BLaER1 (cell line): Measurements from ENCODE around the gene PLPP4.

Experiments
- H3K27ac ChIP-seq: shearing (Covaris generic); formaldehyde crosslinking; 2 replicates; pipeline ENCODE4 v1.8.1; 2022
- H3K27me3 ChIP-seq: shearing (Covaris generic); formaldehyde crosslinking; 2 replicates; pipeline ENCODE4 v1.8.1; 2022
- H3K36me3 ChIP-seq: shearing (Covaris generic); formaldehyde crosslinking; 2 replicates; pipeline ENCODE4 v1.8.1; 2022
- H3K4me1 ChIP-seq: shearing (Covaris generic); formaldehyde crosslinking; 2 replicates; pipeline ENCODE4 v1.8.1; 2022
- H3K4me2 ChIP-seq: shearing (Covaris generic); formaldehyde crosslinking; 2 replicates; pipeline ENCODE4 v1.8.1; 2022
- H3K4me3 ChIP-seq: shearing (Covaris generic); formaldehyde crosslinking; 2 replicates; pipeline ENCODE4 v1.8.1; 2022
- H3K9ac ChIP-seq: shearing (Covaris generic); formaldehyde crosslinking; 2 replicates; pipeline ENCODE4 v1.8.1; 2022
- H3K9me3 ChIP-seq: shearing (Covaris generic); formaldehyde crosslinking; 2 replicates; pipeline ENCODE4 v1.8.1; 2022
- H4K20me1 ChIP-seq: shearing (Covaris generic); formaldehyde crosslinking; 2 replicates; pipeline ENCODE4 v1.8.1; 2022
- Cebpa-rat ChIP-seq: shearing (Covaris generic); IDR thresholded peaks from 2 replicates; pipeline ENCODE4 v1.8.1; 2022

Gene PLPP4

GRCh38 chr10:120562956-120563355, 105.9 kb downstream of the PLPP4 start:
- TF ChIP-seq Cebpa-rat = no peak
- no peak overlapping the region for H3K9ac ChIP-seq

GRCh38 chr10:120570418-120570817, 113.4 kb downstream of the PLPP4 start:
- Histone ChIP-seq H3K9me3 (no peaks in the 10 kb centered on the region), H3K27me3 (no peaks in the 10 kb centered on the region), H3K4me1 (no peaks in the 10 kb centered on the region), H3K9ac (no peak overlapping the region), H4K20me1 (no peaks in the 10 kb centered on the region), H3K4me2 (no peak overlapping the region), H3K4me3 (no peak overlapping the region), H3K36me3 (no peaks in the 10 kb centered on the region), H3K27ac (no peak overlapping the region)
- no peak for TF ChIP-seq Cebpa-rat

More at GRCh38 chr10:120562956-120563355, 105.9 kb downstream of the PLPP4 start:
- Histone ChIP-seq H3K36me3 (no peaks in the 10 kb centered on the region), H3K9me3 (no peaks in the 10 kb centered on the region), H3K27me3 (no peaks in the 10 kb centered on the region), H3K4me2 (no peak overlapping the region), H3K27ac (no peak overlapping the region), H3K4me3 (no peak overlapping the region), H3K4me1 (no peaks in the 10 kb centered on the region), H4K20me1 (no peaks in the 10 kb centered on the region)

DNA sequence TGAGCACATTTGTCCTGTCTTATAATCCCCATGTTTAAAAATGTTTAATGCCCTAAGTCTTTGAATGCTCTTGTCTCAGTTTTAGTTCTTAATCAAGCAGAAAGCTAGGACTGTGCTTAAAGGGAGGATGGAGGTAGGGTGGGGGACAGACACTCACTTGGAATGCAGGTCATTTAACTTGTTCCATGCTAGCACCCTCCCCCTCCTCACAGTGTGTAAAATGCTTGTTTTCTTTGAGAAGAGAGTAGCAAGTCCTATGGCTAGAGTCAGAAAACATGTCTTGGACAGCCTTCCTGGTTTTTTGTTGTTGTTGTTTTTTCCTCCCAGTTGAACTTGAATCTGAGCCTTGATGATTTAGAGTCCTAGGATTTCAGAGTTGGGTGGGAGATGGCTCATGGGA, 114.2 kb downstream of the PLPP4 start:
- H4K20me1 ChIP-seq = no peaks in the 10 kb centered on the region
- H3K4me3 ChIP-seq = no peak overlapping the region
- H3K36me3 ChIP-seq = no peaks in the 10 kb centered on the region
- H3K27me3 ChIP-seq = no peaks in the 10 kb centered on the region
- no peaks in the 10 kb centered on the region for H3K9me3 ChIP-seq
- no peak overlapping the region for H3K9ac ChIP-seq
- TF ChIP-seq Cebpa-rat = no peak
- H3K4me1 ChIP-seq = no peaks in the 10 kb centered on the region
- no peak overlapping the region for H3K27ac ChIP-seq
- H3K4me2 ChIP-seq = no peak overlapping the region

- Histone ChIP-seq H3K9me3 (no peaks in the 10 kb centered on the region), H3K4me3 (no peak overlapping the region), H3K4me1 (no peaks in the 10 kb centered on the region), H3K9ac (no peak overlapping the region), H3K27ac (no peak overlapping the region), H3K4me2 (no peak overlapping the region), H3K27me3 (no peaks in the 10 kb centered on the region), H4K20me1 (no peaks in the 10 kb centered on the region), H3K36me3 (no peaks in the 10 kb centered on the region)
- TF ChIP-seq Cebpa-rat = no peak
Measured at GRCh38 chr10:120572307-120572706, 115.3 kb downstream of the PLPP4 start.

DNA sequence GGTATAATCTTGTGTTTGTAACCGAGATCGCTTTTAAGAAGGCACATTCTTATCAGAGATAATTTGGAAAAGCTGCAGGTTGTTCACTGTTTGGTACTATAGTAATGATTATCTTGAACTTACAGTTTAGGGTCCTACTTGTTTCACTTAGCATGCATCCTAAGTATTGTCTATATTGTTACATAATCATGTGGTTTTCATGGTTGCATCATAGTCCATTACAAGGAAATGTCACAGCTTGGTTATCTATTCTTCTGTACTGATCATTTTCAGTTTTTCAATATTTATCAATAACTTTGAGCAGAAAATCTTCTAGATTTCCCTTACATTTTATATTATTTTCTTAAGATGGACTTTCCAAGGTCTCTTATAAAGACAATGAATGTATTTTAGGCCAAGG, 116.3 kb downstream of the PLPP4 start:
- Histone ChIP-seq H3K9ac (no peak overlapping the region), H3K27me3 (no peaks in the 10 kb centered on the region), H4K20me1 (no peaks in the 10 kb centered on the region), H3K27ac (no peak overlapping the region), H3K9me3 (no peaks in the 10 kb centered on the region), H3K4me2 (no peak overlapping the region), H3K4me3 (no peak overlapping the region), H3K4me1 (no peaks in the 10 kb centered on the region), H3K36me3 (no peaks in the 10 kb centered on the region)
- no peak for TF ChIP-seq Cebpa-rat

DNA sequence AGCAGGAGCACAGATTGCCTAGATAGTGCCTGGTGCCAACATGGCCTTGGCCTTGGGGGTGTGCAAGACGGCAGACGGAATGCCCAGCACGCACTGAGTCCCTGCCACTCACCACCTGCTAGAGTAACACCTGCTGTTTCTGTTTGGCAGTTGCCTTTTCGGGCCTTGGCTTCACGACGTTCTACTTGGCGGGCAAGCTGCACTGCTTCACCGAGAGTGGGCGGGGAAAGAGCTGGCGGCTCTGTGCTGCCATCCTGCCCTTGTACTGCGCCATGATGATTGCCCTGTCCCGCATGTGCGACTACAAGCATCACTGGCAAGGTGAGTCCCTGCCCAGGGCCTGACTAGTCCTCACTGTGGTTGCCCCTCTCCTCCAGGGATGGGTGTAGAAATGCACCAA, 118.0 kb downstream of the PLPP4 start:
- Histone ChIP-seq H4K20me1 (no peaks in the 10 kb centered on the region), H3K36me3 (no peaks in the 10 kb centered on the region), H3K27ac (no peak overlapping the region), H3K4me3 (no peak overlapping the region), H3K4me1 (no peaks in the 10 kb centered on the region), H3K9me3 (no peaks in the 10 kb centered on the region), H3K9ac (no peak overlapping the region), H3K27me3 (no peaks in the 10 kb centered on the region), H3K4me2 (no peak overlapping the region)
- no peak for TF ChIP-seq Cebpa-rat

GRCh38 chr10:120575411-120575810, 118.4 kb downstream of the PLPP4 start:
- Histone ChIP-seq H3K9me3 (no peaks in the 10 kb centered on the region), H4K20me1 (no peaks in the 10 kb centered on the region), H3K4me3 (no peak overlapping the region), H3K36me3 (no peaks in the 10 kb centered on the region), H3K4me2 (no peak overlapping the region), H3K27me3 (no peaks in the 10 kb centered on the region), H3K9ac (no peak overlapping the region), H3K27ac (no peak overlapping the region), H3K4me1 (no peaks in the 10 kb centered on the region)
- no peak for TF ChIP-seq Cebpa-rat

- H3K36me3 ChIP-seq = no peaks in the 10 kb centered on the region
- no peak overlapping the region for H3K9ac ChIP-seq
- no peak overlapping the region for H3K27ac ChIP-seq
- no peak overlapping the region for H3K4me2 ChIP-seq
- TF ChIP-seq Cebpa-rat = no peak
- H4K20me1 ChIP-seq = no peaks in the 10 kb centered on the region
- H3K4me1 ChIP-seq = peaks cover 4% of the 10 kb centered on the region; the same call in 1 of the 2 replicates
- no peaks in the 10 kb centered on the region for H3K27me3 ChIP-seq
- H3K9me3 ChIP-seq = no peaks in the 10 kb centered on the region
- H3K4me3 ChIP-seq = no peak overlapping the region
Measured at GRCh38 chr10:120578134-120578533, 121.1 kb downstream of the PLPP4 start.

- no peaks in the 10 kb centered on the region for H4K20me1 ChIP-seq
- no peak for TF ChIP-seq Cebpa-rat
- H3K27ac ChIP-seq = no peak overlapping the region
Measured at GRCh38 chr10:120578890-120579289, 121.9 kb downstream of the PLPP4 start.

DNA sequence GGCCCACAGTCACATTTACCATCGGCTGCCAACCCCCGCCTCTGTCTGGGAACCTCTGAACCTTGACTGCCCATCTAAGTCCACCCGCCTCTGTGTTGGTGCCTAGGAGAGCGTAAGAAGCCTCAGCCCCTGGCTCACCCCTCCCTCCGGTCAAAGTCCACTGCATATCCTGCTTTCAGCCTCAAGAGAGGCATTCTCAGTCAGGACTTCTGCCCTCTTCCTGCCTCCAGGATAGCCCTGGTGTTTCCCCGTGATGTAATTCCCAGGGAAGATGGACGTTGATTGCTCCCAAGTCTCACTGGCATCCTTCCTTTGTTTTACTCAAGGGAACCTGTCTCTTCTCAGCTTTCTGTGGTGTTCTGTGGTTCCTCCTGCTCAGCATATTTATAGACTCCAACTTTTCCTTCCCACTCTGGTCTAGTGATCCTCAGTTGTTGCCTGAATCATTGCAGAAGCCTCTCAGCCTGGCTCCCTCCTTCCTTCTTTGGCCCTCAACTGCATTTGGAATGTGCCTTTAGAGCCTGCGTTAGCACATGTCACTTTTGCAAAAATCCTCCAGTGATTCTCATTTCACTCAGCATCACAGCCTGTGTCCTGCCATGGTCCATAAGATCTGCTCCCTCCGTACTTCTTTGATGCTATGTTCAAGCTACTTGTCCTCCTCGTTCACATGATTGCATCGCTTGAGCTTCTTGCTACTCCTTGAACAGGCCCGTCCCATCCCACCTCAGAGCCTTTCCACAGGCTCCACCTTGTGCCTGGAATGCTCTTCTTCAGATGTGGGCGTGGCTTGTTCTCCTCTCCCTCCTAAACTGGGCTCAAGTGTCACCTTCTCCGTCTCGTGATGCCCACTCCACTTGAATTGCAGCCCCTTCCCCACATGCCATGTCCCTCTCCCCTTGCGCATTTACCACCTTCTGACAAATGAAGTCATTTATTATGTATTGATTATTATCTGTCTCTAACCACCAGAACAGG, 124.2 kb downstream of the PLPP4 start:
- no peak for TF ChIP-seq Cebpa-rat
- Histone ChIP-seq H3K4me2 (no peak overlapping the region), H3K36me3 (no peaks in the 10 kb centered on the region), H3K27ac (no peak overlapping the region), H3K27me3 (no peaks in the 10 kb centered on the region), H3K9me3 (no peaks in the 10 kb centered on the region), H4K20me1 (no peaks in the 10 kb centered on the region), H3K4me1 (peaks cover 4% of the 10 kb centered on the region; the same call in 1 of the 2 replicates), H3K9ac (no peak overlapping the region), H3K4me3 (no peak overlapping the region)

More at GRCh38 chr10:120578890-120579289, 121.9 kb downstream of the PLPP4 start:
- Histone ChIP-seq H3K4me2 (no peak overlapping the region), H3K27me3 (no peaks in the 10 kb centered on the region), H3K9me3 (no peaks in the 10 kb centered on the region), H3K9ac (no peak overlapping the region), H3K4me1 (peaks cover 4% of the 10 kb centered on the region; the same call in 1 of the 2 replicates), H3K4me3 (no peak overlapping the region), H3K36me3 (no peaks in the 10 kb centered on the region)
